Neural progenitor cell (in vitro differentiated cells): ENCODE measurements around the gene DYTN.

ENCODE experiments used
- CTCF ChIP-seq: fragments of 200-600 bp; sonication (generic); IDR thresholded peaks from 2 replicates; pipeline ENCODE4 v1.5.1; 2017; ENCODE audit warnings: antibody characterized with exemption, mild to moderate bottlenecking
- EZH2 ChIP-seq: fragments of 200-600 bp; sonication (generic); IDR thresholded peaks from 2 replicates; pipeline ENCODE4 v1.6.1; 2017; ENCODE audit warnings: antibody characterized with exemption, mild to moderate bottlenecking, moderate library complexity

GRCh38 chr2:206626108-206626507 is 92.1 kb downstream of the DYTN start:
- TF ChIP-seq CTCF (no peak), EZH2 (no peak)
